GM19099 (cell line): ENCODE data around the gene PDE6C.

ENCODE experiments used
- POLR2A ChIP-seq: IDR thresholded peaks from 3 replicates; pipeline ENCODE4 v1.6.1; 2011; ENCODE audit warnings: low read depth; ENCODE audit not compliant: insufficient read length; ENCODE audit errors: extremely low read depth

PDE6C gene

DNA sequence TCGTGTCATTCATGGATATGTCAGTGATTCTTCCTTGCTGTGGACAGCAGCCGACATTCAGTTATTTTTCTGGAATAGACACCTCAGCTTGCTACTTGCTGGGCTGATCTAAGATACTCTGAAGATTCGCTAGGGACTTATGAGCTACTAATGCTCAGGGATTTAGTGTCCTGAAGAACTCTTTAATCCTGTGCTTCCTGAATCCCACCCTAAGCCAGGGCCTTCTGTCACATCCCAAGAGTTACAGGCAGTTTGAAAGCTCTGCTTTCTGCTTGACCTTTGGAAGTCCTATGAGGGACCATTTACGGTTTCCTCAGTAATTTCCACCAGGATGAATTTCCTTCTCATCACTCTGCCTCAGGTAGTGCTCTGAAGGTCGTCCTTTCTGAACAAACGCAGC lies at the start of gene PDE6C:
TSS of gene PDE6C (plus strand) at position 227 of the 400 bp plus-strand sequence. CDS start 189 bp downstream, outside the sequence.
- no peak for TF ChIP-seq POLR2A

DNA sequence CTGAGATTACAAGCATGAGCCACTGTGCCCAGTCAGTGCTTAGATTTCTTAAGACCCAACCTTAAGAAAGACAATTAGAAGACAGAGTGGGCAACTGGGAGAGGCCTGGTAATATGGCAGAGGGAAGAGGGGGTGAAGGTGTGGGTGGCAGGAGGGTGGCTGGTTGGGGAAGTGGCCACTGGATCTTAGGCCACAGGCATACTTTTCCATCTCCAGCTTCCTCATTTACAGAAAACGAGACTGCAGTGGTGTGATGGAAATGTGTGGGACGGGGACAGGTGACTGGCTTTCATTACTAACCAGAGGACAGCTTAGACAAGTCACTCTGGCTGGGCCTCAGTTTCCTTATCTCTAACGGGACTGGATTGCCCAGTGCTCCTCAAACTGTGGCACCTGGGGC lies 46.9 kb upstream of the PDE6C start:
- TF ChIP-seq POLR2A = no peak

DNA sequence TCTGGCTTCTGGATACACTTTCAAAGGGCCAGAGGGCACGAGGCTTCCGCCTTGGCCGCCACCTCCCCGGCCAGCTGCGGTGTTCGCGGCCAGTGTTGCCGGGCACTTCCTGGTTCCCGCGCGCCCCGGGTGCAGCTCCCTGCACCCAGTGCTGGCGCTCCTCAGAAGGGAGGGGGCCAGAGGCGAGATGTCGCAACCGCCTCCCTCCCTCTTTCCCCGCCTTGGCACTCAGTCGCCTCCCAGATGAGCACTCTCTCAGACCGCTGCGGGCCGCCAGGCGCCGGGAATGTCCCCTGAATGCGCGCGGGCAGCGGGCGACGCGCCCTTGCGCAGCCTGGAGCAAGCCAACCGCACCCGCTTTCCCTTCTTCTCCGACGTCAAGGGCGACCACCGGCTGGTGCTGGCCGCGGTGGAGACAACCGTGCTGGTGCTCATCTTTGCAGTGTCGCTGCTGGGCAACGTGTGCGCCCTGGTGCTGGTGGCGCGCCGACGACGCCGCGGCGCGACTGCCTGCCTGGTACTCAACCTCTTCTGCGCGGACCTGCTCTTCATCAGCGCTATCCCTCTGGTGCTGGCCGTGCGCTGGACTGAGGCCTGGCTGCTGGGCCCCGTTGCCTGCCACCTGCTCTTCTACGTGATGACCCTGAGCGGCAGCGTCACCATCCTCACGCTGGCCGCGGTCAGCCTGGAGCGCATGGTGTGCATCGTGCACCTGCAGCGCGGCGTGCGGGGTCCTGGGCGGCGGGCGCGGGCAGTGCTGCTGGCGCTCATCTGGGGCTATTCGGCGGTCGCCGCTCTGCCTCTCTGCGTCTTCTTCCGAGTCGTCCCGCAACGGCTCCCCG lies 45.7 kb upstream of the PDE6C start, which contains the start of gene FFAR4:
TSS of gene FFAR4 (plus strand) at position 231 of the 842 bp plus-strand sequence. CDS start at position 287, 56 bp downstream.
- no peak for TF ChIP-seq POLR2A

DNA sequence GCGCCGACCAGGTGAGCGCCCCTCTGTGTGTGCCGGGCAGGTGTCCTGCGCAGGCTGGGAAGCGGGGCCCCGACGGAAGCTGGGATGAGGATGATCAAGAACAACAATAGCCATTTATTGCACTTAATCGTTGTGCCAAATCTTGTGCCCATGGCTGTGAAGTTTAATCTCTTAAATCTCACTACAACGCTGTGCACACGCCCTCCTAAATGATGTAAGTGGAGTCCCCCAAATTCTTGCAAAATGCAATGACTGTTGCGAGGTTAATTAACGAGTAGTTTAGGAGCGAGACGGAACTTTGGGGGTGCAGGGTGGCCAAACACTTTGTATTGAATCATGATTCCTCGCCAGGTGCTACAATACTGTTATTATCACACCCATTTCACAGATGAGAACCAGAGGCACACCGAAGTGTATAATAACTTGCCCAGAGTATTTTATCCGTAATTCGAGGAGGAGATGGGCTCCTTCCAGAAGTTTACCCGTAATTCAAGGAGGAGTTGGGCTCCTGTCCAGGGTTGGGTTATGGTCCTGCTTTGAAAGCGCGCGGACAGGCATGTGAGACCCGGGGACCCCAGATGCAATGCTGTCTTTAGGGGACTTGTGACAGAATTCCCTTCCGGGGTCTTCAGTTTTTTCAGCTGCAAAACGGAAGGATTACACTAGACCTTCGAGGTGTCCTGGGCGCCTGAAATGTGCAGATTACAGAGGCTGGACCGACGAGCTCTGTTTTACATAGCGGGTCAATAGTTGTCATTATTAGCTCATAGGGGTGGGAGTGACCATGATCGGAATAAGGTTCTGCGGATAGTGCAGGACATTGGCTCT lies 44.8 kb upstream of the PDE6C start:
- no peak for TF ChIP-seq POLR2A

DNA sequence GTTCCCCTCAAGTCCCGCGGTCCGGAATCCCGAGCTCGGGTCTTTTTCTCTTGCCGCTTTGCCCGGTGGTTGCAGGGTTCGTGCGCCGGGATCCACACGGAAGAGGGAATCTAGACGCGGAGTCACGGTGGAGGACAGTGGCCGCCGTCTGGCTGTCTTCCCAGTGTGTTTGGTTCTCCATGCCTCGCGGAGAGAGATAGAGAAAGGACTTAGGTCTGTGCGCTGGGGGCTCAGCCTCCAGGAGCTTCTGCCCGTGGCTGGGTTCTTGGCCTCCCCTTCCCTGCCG lies 44.3 kb upstream of the PDE6C start:
- TF ChIP-seq POLR2A = no peak

DNA sequence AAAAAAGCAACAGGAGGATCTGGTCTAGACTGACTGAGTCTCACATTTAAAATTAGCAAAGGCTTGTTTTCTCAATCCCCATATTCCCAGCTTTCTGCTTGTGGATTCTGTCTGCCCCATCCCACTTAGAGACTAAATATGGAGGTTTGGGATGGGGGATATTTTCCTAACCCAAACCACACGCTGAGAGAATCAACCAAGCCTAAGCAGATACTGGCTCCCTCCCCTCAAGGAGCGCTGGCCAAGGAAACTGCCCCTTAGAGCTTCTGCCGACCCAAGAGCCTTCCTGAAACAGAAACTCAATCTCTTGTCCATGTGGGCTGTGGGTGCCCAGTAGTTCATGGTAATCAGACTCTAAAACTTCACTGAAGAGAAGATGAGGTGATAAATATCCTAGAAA lies 42.0 kb upstream of the PDE6C start:
- no peak for TF ChIP-seq POLR2A

DNA sequence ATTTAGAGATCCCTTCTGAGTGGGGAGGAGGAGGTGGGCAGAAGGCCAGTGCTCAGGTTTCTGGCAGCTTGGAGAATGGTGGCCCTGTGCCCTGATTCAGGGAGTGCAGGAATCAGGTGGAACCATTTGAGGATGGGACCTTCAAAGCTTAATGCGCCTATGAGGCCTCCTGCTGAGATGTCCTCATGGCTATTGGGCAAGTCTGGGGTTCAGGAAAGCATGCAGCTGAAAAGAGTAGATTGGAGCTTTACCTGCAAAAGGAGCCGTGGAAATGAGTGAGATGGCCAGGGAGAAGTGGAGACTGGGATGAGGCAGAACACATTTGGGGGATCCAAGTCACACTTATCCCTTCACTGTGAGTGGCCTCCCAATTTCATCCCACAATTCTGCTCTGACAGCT lies 39.7 kb upstream of the PDE6C start:
- no peak for TF ChIP-seq POLR2A

DNA sequence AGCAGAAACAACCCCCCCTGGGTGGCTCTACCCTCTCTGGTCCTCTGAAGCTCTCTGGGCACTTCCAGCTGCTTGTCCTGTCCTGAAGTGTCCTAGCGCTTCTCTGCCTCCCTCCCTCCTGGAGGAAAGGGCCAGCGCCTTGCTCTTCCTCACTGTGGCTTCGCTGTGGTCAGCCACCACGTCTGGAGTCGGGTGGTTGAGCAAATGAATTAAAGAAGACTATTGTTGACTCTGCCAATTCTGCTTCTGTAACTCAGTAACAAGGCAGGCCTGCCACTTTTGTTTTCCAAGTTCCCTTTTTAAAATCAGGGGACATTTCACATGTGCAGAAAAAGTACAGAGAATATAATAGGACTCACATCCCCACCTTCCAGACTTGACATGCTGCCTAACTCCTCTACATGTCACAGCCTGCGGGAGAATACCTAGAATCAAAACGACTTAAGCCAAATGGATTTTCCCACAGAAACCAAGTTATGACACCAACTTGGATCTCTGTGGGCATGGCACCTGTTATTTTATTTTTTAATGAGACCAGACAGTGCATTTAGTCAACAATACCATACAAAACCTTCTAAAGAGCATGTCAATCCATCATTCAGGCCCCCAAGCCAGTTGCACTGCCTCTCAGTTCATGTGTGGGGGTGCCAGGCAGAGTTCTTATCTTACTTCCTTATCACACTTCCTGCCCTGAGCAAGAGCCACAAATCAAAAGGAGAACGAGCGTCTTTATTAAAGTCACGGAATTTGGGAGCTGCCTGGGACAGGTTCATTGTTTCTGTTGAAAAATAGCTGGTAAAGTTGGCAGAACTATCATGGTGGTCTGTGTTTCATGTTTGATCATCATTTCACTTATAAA lies 39.1 kb upstream of the PDE6C start:
- no peak for TF ChIP-seq POLR2A

DNA sequence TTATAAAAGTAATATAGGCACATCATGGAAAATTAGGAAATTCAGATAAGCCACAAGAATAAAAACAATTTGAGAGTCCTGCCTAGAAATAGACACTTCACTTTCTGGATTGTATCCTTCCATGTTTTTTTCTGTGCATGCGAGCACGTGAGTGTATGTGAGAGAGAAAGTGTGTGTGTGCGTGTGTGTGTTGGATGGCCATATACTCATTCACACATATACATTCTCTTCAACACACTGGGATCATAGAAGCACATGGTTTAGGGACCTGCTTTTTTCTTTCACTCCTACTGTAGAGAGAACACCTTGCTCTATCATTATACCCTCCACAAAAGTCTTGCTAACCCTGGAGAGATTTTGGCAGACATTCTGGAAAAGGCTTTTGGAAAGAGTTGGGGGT lies 38.4 kb upstream of the PDE6C start:
- no peak for TF ChIP-seq POLR2A

DNA sequence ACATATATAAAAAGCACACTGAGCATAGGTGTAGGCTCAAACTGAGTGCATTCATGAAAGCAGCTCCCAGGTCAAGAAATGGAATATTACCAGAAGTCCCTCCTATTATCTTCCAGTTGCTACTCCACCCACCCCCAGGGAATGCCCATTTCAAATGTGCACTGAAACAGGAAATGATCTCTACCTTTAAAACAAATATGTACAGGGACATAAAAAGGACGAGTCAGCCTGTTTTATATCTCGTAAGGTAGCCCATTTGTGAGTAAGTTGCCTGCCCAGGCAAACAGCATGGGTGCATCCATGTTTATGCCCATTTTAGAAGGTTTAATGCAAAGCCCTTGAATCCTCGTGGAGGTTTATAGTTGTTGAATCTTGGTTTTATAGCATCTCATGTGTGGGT lies 35.4 kb upstream of the PDE6C start:
- no peak for TF ChIP-seq POLR2A

DNA sequence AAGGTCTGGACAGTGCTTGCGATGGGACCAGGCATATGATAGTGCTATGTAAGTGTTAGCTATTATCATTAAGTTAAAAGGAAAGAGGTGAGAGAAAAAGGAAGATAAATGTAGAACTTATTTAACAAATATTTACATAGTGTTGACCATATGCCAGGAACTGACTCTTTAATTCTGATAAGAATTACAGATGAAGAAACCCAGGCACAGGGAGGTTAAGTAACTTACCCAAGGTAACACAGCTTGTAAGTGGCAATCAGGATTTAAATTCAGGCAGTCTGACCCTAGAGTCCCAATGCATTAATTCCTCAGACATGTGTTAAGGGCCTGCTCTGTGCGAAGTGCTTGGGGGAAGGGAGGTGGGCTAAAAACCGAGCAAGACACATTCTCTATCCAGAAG lies 34.8 kb upstream of the PDE6C start:
- no peak for TF ChIP-seq POLR2A

DNA sequence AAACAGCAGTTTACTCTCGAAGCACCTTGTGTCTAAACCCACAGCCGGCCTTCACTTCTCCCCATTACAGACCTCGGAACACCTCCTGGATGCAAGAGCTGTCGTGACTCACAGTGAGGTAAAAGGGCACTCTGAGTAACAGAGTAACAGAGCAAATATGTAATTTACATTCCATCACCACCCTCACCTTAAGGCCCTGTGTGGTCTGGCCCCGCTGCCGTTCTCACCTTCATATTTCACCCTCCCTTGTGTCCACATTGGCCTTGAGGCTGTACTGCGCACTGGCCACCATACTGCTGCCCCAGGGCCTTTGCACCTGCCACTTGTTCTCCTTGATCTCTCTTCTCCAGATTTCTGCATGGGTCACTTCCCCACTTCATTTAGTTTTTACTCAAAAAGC lies 33.2 kb upstream of the PDE6C start:
- no peak for TF ChIP-seq POLR2A

DNA sequence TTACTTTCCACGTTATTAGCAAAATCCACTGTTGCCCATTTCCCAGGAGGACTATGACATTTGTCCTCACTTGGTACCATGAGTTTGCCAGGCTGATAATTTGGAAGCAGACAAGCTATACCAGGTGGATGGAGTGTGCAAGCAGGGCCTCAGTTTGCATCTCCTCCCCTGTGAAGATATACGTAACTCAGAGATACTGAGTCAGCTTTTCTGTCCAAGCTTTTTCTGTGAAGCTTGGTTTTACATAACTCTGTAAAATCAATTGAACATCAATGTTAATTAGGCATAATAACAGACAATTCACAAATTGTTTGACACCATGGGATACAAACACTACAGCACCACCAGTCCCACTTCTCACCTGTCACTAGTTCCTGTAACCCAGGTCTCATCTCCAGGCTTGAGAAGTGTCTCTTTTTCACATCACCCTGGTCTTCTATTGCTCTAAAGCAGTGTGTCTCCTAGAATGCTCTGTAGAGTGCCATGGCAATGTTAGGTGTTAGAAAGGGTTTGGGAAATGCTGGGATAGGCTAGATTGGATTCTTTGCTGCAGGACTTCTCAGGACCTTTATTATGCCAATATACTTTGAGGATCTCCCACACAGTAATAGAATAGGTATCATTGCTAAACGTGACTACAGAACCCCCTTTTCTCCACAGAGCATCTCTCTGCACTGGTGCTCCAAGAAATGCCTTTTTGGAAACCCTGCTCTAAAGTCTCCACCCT lies 32.2 kb upstream of the PDE6C start:
- TF ChIP-seq POLR2A = no peak

DNA sequence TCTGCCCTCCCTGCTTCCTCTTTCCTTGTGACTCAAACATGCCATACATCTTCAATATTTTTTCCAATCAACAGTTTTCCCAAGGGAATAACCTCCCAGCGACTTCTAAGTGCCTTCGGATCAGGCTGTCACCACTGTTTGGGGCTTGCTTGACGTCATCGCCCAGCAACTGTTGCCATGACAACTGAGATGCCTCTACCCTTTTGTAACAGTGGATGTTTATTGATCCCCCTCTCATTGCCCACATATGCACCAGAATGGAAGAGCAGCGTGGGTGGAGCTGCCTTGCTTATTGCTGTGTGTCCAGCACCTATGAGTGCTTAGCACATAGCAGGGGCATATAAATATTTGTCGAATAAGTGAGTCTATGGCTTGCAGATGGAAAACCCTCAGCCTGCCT lies 31.5 kb upstream of the PDE6C start:
- no peak for TF ChIP-seq POLR2A
